ENCODE measurements around the gene AP3B1.

AP3B1 gene

GRCh38 chr5:77960305-77960704 lies 334.2 kb downstream of the AP3B1 start:
- no peak for DNase-seq (ENCODE audit: low read depth)
- H3K4me3 ChIP-seq (ENCODE audit: low read depth, low read length), result no peak overlapping the region
- TF ChIP-seq CTCF (IDR thresholded peaks at IDR 0.05; ENCODE audit: low read depth, low read length, missing control alignments), result no peak

GRCh38 chr5:77958642-77959330 lies 335.7 kb downstream of the AP3B1 start:
- no peak for TF ChIP-seq CTCF (IDR thresholded peaks at IDR 0.05; ENCODE audit: low read depth, low read length, missing control alignments)
- no peak for DNase-seq (ENCODE audit: low read depth)
- no peak overlapping the region for H3K4me3 ChIP-seq (ENCODE audit: low read depth, low read length)

- no peak overlapping the region for H3K4me3 ChIP-seq (ENCODE audit: low read depth, low read length)
- TF ChIP-seq CTCF (IDR thresholded peaks at IDR 0.05; ENCODE audit: low read depth, low read length, missing control alignments), result no peak
These were observed 336.5 kb downstream of the AP3B1 start for GRCh38 chr5:77957931-77958521.

GRCh38 chr5:77957516-77957915 lies 337.0 kb downstream of the AP3B1 start:
- TF ChIP-seq CTCF (IDR thresholded peaks at IDR 0.05; ENCODE audit: low read depth, low read length, missing control alignments), result no peak
- no peak overlapping the region for H3K4me3 ChIP-seq (ENCODE audit: low read depth, low read length)
- DNase-seq (ENCODE audit: low read depth), result no peak

More at GRCh38 chr5:77957931-77958521, 336.5 kb downstream of the AP3B1 start:
- DNase-seq (ENCODE audit: low read depth), result no peak

GRCh38 chr5:77957081-77957480 lies 337.4 kb downstream of the AP3B1 start:
- H3K4me3 ChIP-seq (ENCODE audit: low read depth, low read length), result no peak overlapping the region
- TF ChIP-seq CTCF (IDR thresholded peaks at IDR 0.05; ENCODE audit: low read depth, low read length, missing control alignments), result no peak
- DNase-seq (ENCODE audit: low read depth), result no peak

- no peak for DNase-seq (ENCODE audit: low read depth)
- no peak for TF ChIP-seq CTCF (IDR thresholded peaks at IDR 0.05; ENCODE audit: low read depth, low read length, missing control alignments)
- no peak overlapping the region for H3K4me3 ChIP-seq (ENCODE audit: low read depth, low read length)
These were observed 338.9 kb downstream of the AP3B1 start for GRCh38 chr5:77955577-77955976.

- TF ChIP-seq CTCF (IDR thresholded peaks at IDR 0.05; ENCODE audit: low read depth, low read length, missing control alignments), result no peak
These were observed 341.1 kb downstream of the AP3B1 start for GRCh38 chr5:77953374-77953773.

More at GRCh38 chr5:77953374-77953773, 341.1 kb downstream of the AP3B1 start:
- H3K4me3 ChIP-seq (ENCODE audit: low read depth, low read length), result no peak overlapping the region
- DNase-seq (ENCODE audit: low read depth), result no peak
